Myocyte (in vitro differentiated cells): ENCODE results near the gene IL4R. TPM values are rescaled to one million over a fixed set of nuclear protein-coding genes. Genes with fewer than 3 reads are reported as not detected.

Experiments used
- DNase-seq: peaks from one replicate; pipeline ENCODE4 v3.0.0-alpha.2; 2012; ENCODE audit warnings: low read depth
- total RNA-seq: library from RNA; depleted of rRNA; stranded (reverse); fragments of >200 nt; gene quantifications from 2 replicates; pipeline ENCODE4 v1.2.3, GENCODE V29; 2014

Gene IL4R
- total RNA-seq, 1 donor from 2014 or later: 9.4 TPM

DNA sequence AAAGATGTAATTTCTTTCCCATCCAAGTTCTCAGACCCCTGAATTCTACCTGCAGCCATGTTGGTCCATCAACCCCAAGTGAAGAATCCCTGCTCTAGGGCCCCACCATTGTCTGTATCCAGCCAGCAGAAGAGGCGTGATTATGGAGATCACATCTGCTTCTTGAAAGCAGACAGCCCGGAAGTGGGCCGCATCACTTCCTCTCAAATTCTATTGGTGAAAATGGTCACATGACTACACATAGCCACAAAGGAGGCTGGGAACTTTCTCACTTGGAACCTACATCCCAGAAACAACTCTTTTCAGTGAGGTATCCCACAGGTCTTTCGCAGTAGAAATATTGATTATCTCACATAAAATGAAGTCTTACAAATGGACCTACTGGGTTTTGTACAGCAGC is 40.1 kb downstream of the IL4R start:
- DNase-seq: no peak

GRCh38 chr16:27355610-27356009 is 41.8 kb downstream of the IL4R start:
- DNase-seq: no peak

DNA sequence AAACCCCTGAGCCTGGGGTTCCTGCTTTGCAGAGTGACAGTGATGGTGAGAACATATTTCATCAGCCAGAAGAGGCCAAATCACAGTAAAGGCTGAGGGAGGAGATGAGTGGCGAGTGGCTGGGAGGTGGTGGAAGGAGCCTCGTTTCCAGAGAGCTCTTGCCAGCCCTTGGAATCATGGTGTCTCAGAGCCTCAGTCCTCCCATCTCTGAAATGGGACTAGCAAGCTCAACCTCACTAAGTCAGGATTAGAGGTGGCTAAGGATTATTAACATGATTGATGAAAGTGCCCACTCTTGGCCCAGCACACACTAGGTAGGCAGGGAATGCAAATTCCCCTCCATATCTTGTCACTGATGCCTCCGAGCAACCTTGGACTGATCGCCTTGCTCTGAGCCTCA is 43.0 kb downstream of the IL4R start:
- DNase-seq: no peak

GRCh38 chr16:27359051-27359450 is 45.3 kb downstream of the IL4R start:
- DNase-seq: no peak

DNA sequence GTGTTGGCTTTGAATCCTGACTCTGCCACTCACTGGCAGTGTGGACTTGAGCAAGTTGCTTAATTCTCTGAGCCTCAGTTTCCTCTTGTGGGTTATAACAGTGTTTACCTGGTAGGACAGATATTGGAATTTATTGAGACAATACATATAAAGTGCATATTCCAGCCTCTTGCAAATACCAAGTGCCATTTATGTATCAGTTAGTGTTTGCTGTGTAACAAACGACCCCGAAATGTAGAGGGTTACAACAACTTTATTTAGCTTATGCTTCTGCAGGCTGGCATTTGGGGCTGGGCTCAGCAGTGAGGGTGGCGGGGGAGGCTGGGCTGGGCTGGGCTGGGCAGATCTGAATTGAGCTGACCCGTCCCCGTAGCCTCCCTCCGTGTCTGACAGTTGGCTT is 45.8 kb downstream of the IL4R start:
- no peak for DNase-seq

DNA sequence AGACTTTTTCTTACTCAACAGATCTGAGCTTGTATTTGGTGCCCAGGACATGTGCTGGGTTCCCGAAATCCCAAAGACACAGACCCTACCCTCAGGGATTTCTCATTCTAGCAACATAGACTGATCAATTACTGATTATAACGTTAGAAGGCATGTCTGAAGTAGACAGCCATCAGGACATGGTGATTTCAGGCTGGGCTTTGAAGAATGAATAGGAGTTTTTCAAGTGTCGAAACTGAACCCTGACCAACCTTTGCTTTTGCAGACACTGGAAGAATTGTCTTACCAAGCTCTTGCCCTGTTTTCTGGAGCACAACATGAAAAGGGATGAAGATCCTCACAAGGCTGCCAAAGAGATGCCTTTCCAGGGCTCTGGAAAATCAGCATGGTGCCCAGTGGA is 48.2 kb downstream of the IL4R start:
- no peak for DNase-seq

DNA sequence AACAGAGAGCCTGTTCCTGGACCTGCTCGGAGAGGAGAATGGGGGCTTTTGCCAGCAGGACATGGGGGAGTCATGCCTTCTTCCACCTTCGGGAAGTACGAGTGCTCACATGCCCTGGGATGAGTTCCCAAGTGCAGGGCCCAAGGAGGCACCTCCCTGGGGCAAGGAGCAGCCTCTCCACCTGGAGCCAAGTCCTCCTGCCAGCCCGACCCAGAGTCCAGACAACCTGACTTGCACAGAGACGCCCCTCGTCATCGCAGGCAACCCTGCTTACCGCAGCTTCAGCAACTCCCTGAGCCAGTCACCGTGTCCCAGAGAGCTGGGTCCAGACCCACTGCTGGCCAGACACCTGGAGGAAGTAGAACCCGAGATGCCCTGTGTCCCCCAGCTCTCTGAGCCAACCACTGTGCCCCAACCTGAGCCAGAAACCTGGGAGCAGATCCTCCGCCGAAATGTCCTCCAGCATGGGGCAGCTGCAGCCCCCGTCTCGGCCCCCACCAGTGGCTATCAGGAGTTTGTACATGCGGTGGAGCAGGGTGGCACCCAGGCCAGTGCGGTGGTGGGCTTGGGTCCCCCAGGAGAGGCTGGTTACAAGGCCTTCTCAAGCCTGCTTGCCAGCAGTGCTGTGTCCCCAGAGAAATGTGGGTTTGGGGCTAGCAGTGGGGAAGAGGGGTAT is 48.9 kb downstream of the IL4R start:
- no peak for DNase-seq

DNA sequence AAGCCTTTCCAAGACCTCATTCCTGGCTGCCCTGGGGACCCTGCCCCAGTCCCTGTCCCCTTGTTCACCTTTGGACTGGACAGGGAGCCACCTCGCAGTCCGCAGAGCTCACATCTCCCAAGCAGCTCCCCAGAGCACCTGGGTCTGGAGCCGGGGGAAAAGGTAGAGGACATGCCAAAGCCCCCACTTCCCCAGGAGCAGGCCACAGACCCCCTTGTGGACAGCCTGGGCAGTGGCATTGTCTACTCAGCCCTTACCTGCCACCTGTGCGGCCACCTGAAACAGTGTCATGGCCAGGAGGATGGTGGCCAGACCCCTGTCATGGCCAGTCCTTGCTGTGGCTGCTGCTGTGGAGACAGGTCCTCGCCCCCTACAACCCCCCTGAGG is 49.5 kb downstream of the IL4R start:
- DNase-seq: no peak

- no peak for DNase-seq
Measured at GRCh38 chr16:27363797-27364196, 50.0 kb downstream of the IL4R start.

- no peak for DNase-seq
Measured at GRCh38 chr16:27364493-27365141, 50.8 kb downstream of the IL4R start.

- DNase-seq: no peak
Measured at GRCh38 chr16:27365142-27366089, 51.6 kb downstream of the IL4R start.

GRCh38 chr16:27366687-27367460 is 53.1 kb downstream of the IL4R start:
- no peak for DNase-seq

- DNase-seq: peak; percentile 77
Measured at GRCh38 chr16:27367461-27368357, 53.9 kb downstream of the IL4R start.

DNA sequence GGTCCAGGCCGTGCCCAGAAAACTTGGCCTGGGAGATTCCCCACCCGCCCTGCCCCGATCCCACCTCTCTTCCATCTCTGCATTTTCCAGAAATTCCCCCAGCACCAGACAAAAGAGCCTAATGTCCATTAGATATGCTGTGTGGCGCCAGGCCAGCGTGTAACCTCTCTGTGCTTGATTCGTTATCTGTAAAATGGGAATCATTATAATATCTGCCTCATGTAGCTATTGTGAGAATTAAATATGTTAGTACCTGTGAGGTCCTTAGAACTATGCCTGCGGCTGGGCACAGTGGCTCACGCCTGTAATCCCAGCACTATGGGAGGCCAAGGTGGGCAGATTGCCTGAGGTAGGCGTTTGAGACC is 54.6 kb downstream of the IL4R start:
- DNase-seq: no peak

DNA sequence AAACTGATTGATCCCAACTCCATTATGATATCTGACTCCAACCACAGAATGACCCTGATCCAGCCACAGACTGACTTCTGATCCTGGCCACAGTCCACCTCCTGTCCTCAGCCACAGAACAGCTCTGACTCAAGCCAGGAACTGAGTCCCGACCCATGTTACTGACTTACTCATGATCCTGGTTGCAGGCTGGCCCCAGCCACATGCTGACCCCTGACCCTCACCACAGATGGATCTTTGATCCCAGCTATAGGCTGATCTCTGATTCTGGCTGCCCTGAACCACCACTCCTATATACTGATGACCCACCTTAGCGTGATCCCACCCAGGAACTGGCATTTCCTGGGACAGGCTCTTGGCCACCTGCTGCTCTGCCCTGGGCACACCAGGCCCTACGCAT is 56.0 kb downstream of the IL4R start:
- DNase-seq: peak; percentile 68

GRCh38 chr16:27370318-27370717 is 56.5 kb downstream of the IL4R start:
- no peak for DNase-seq

- no peak for DNase-seq
Measured at GRCh38 chr16:27373312-27373711, 59.5 kb downstream of the IL4R start.

- no peak for DNase-seq
Measured at GRCh38 chr16:27374221-27374803, 60.5 kb downstream of the IL4R start.

DNA sequence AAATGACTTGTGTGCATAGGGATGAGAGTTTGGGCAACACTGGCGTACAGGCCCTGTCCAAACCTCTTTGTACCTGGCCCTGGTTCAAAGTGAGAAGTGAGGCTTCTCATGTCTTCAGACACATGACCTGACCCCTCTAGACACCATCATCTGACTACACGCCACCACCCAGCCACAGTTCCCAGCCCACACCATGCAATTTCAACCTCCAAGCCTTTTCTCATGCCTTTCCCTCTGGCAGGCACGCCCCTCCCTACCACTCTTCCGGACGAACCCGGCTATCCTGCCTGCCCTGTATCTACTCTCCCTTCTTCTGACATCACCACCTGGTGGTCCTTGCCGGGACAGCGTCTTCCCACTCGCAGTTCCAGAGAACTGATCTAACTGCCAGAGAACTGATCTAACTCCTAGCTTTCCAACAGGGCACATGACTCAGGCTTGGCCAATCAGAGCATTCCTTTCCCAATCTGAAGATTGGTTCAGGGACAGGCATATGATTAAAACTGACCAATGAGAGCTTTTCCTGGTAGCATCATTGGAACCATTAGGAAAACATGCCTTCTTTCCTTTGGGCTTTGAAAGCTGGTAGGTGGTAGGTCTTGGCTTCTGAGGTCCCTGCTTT is 61.1 kb downstream of the IL4R start:
- peak; percentile 59 for DNase-seq
